Muscle layer of duodenum (tissue), 2 donors: ENCODE measurements around the gene SCD5.

Experiments used
- H3K27ac ChIP-seq: one replicate; pipeline ENCODE4 v1.7.0; 2013; ENCODE audit warnings: mild to moderate bottlenecking, low read length
- H3K27me3 ChIP-seq: one replicate; pipeline ENCODE4 v1.7.0; 2013; ENCODE audit warnings: low read depth, mild to moderate bottlenecking, control low read depth, low read length
- H3K36me3 ChIP-seq, 2 donors: one replicate each; pipeline ENCODE4 v1.7.0; 2013; ENCODE audit warnings: low read length in 2 of 2, control low read depth in 1 of 2, mild to moderate bottlenecking in 1 of 2; ENCODE audit not compliant: insufficient read depth in 2 of 2, control insufficient read depth in 1 of 2
- H3K4me1 ChIP-seq, 2 donors: one replicate each; pipeline ENCODE4 v1.7.0; 2013; ENCODE audit warnings: low read length in 2 of 2, mild to moderate bottlenecking in 2 of 2, control low read depth in 1 of 2, moderate library complexity in 1 of 2; ENCODE audit not compliant: insufficient read depth in 2 of 2, control insufficient read depth in 1 of 2
- H3K4me3 ChIP-seq, 2 donors: one replicate each; pipeline ENCODE4 v1.7.0; 2013; ENCODE audit warnings: low read length in 2 of 2, low read depth in 1 of 2, mild to moderate bottlenecking in 1 of 2
- H3K9me3 ChIP-seq, 2 donors: one replicate each; pipeline ENCODE4 v1.7.0; 2013; ENCODE audit warnings: low read length in 2 of 2, control low read depth in 1 of 2, mild to moderate bottlenecking in 1 of 2; ENCODE audit not compliant: control insufficient read depth in 1 of 2
- donor health status: healthy.

Gene SCD5

GRCh38 chr4:82618103-82618720 lies 180.4 kb downstream of the SCD5 start:
- no peak overlapping the region for H3K4me3 ChIP-seq

GRCh38 chr4:82614838-82615449 lies 183.7 kb downstream of the SCD5 start:
- Histone ChIP-seq H3K36me3 (no peaks in the 10 kb centered on the region), H3K27ac (no peak overlapping the region), H3K4me1 (no peaks in the 10 kb centered on the region), H3K4me3 (no peak overlapping the region), H3K27me3 (no peaks in the 10 kb centered on the region), H3K9me3 (no peaks in the 10 kb centered on the region)

More at GRCh38 chr4:82618103-82618720, 180.4 kb downstream of the SCD5 start:
- Histone ChIP-seq H3K4me1 (no peaks in the 10 kb centered on the region), H3K36me3 (no peaks in the 10 kb centered on the region), H3K9me3 (no peaks in the 10 kb centered on the region), H3K27me3 (no peaks in the 10 kb centered on the region), H3K27ac (no peak overlapping the region)

- Histone ChIP-seq H3K4me3 (no peak overlapping the region), H3K4me1 (no peaks in the 10 kb centered on the region), H3K27ac (no peak overlapping the region), H3K36me3 (no peaks in the 10 kb centered on the region), H3K27me3 (no peaks in the 10 kb centered on the region), H3K9me3 (no peaks in the 10 kb centered on the region)
Measured at GRCh38 chr4:82613121-82613520, 185.5 kb downstream of the SCD5 start.

GRCh38 chr4:82611982-82612381 lies 186.6 kb downstream of the SCD5 start:
- H3K4me3 ChIP-seq = no peak overlapping the region
- H3K27me3 ChIP-seq = no peaks in the 10 kb centered on the region
- H3K27ac ChIP-seq = no peak overlapping the region
- H3K4me1 ChIP-seq = no peaks in the 10 kb centered on the region
- H3K9me3 ChIP-seq = no peaks in the 10 kb centered on the region
- H3K36me3 ChIP-seq = no peaks in the 10 kb centered on the region

- no peaks in the 10 kb centered on the region for H3K9me3 ChIP-seq
- no peaks in the 10 kb centered on the region for H3K36me3 ChIP-seq
- no peaks in the 10 kb centered on the region for H3K27me3 ChIP-seq
- no peak overlapping the region for H3K27ac ChIP-seq
- no peak overlapping the region for H3K4me3 ChIP-seq
- no peaks in the 10 kb centered on the region for H3K4me1 ChIP-seq
Measured at GRCh38 chr4:82611527-82611926, 187.1 kb downstream of the SCD5 start.

GRCh38 chr4:82610041-82610440 lies 188.6 kb downstream of the SCD5 start:
- Histone ChIP-seq H3K27me3 (no peaks in the 10 kb centered on the region), H3K4me1 (no peaks in the 10 kb centered on the region), H3K27ac (no peak overlapping the region), H3K36me3 (no peaks in the 10 kb centered on the region), H3K9me3 (no peaks in the 10 kb centered on the region), H3K4me3 (no peak overlapping the region)

- no peak overlapping the region for H3K4me3 ChIP-seq
Measured at GRCh38 chr4:82606622-82607021, 192.0 kb downstream of the SCD5 start.

GRCh38 chr4:82604522-82604921 lies 194.1 kb downstream of the SCD5 start:
- H3K27me3 ChIP-seq = no peaks in the 10 kb centered on the region
- no peak overlapping the region for H3K27ac ChIP-seq
- H3K36me3 ChIP-seq = no peaks in the 10 kb centered on the region
- H3K4me3 ChIP-seq = no peak overlapping the region
- H3K4me1 ChIP-seq = no peaks in the 10 kb centered on the region
- no peaks in the 10 kb centered on the region for H3K9me3 ChIP-seq

More at GRCh38 chr4:82606622-82607021, 192.0 kb downstream of the SCD5 start:
- Histone ChIP-seq H3K27me3 (no peaks in the 10 kb centered on the region), H3K9me3 (no peaks in the 10 kb centered on the region), H3K36me3 (no peaks in the 10 kb centered on the region), H3K27ac (no peak overlapping the region), H3K4me1 (no peaks in the 10 kb centered on the region)

- Histone ChIP-seq H3K27me3 (no peaks in the 10 kb centered on the region), H3K4me1 (no peaks in the 10 kb centered on the region), H3K9me3 (no peaks in the 10 kb centered on the region), H3K27ac (no peak overlapping the region), H3K36me3 (no peaks in the 10 kb centered on the region), H3K4me3 (no peak overlapping the region)
Measured at GRCh38 chr4:82601242-82602015, 197.2 kb downstream of the SCD5 start.

- H3K27me3 ChIP-seq = no peaks in the 10 kb centered on the region
- no peaks in the 10 kb centered on the region for H3K9me3 ChIP-seq
- no peak overlapping the region for H3K27ac ChIP-seq
- no peaks in the 10 kb centered on the region for H3K4me1 ChIP-seq
- no peaks in the 10 kb centered on the region for H3K36me3 ChIP-seq
- no peak overlapping the region for H3K4me3 ChIP-seq
Measured at GRCh38 chr4:82599336-82599735, 199.3 kb downstream of the SCD5 start.

GRCh38 chr4:82594456-82594855 lies 204.1 kb downstream of the SCD5 start:
- Histone ChIP-seq H3K9me3 (no peaks in the 10 kb centered on the region), H3K36me3 (no peaks in the 10 kb centered on the region), H3K4me1 (no peaks in the 10 kb centered on the region)

More at GRCh38 chr4:82594456-82594855, 204.1 kb downstream of the SCD5 start:
- no peaks in the 10 kb centered on the region for H3K27me3 ChIP-seq
- H3K27ac ChIP-seq = no peak overlapping the region
- H3K4me3 ChIP-seq = no peak overlapping the region
